Measurements from ENCODE around the gene FMNL2.

FMNL2 gene

GRCh38 chr2:152428800-152429582 is 94.0 kb downstream of the FMNL2 start:
- H3K4me1 ChIP-seq (ENCODE audit: low read length): no peaks in the 10 kb centered on the region
- TF ChIP-seq EZH2 (optimal IDR thresholded peaks at IDR 0.05; ENCODE audit: low read depth, low read length): no peak
- TF ChIP-seq CTCF (IDR thresholded peaks at IDR 0.05; ENCODE audit: low read length): no peak
- TF ChIP-seq EZH2phosphoT487 (IDR thresholded peaks at IDR 0.05; ENCODE audit: low read length): no peak
- H3K79me2 ChIP-seq (ENCODE audit: low read length): no peaks in the 10 kb centered on the region
- H3K9me2 ChIP-seq (replicated peaks; ENCODE audit: insufficient read depth, low read length): no peaks in the 10 kb centered on the region
- H2AFZ ChIP-seq (ENCODE audit: low read length): no peak overlapping the region
- no peak for DNase-seq
- no peak overlapping the region for H3K4me2 ChIP-seq (ENCODE audit: low read depth, low read length)
- no peaks in the 10 kb centered on the region for H4K20me1 ChIP-seq (ENCODE audit: insufficient read depth, low read length)
- no peaks in the 10 kb centered on the region for H3F3A ChIP-seq (ENCODE audit: insufficient read depth, low read length)
- H3K27me3 ChIP-seq (replicated peaks; ENCODE audit: insufficient read depth, low read length): no peaks in the 10 kb centered on the region
- H3K36me3 ChIP-seq (replicated peaks; ENCODE audit: insufficient read depth, low read length): no peaks in the 10 kb centered on the region
- H3K9ac ChIP-seq (ENCODE audit: low read length): no peak overlapping the region
- no peak overlapping the region for H3K4me3 ChIP-seq (ENCODE audit: low read length)
- no peak overlapping the region for H3K27ac ChIP-seq (ENCODE audit: low read length)
- H3K9me3 ChIP-seq (replicated peaks; ENCODE audit: insufficient read depth, low read length): no peaks in the 10 kb centered on the region

GRCh38 chr2:152430876-152431275 is 95.9 kb downstream of the FMNL2 start:
- Histone ChIP-seq H4K20me1 (ENCODE audit: insufficient read depth, low read length) (no peaks in the 10 kb centered on the region), H3K9me2 (replicated peaks; ENCODE audit: insufficient read depth, low read length) (no peaks in the 10 kb centered on the region), H3K36me3 (replicated peaks; ENCODE audit: insufficient read depth, low read length) (no peaks in the 10 kb centered on the region), H3K27ac (ENCODE audit: low read length) (no peak overlapping the region), H2AFZ (ENCODE audit: low read length) (no peak overlapping the region), H3K79me2 (ENCODE audit: low read length) (no peaks in the 10 kb centered on the region), H3F3A (ENCODE audit: insufficient read depth, low read length) (no peaks in the 10 kb centered on the region), H3K4me3 (ENCODE audit: low read length) (no peak overlapping the region), H3K9me3 (replicated peaks; ENCODE audit: insufficient read depth, low read length) (no peaks in the 10 kb centered on the region), H3K4me1 (ENCODE audit: low read length) (no peaks in the 10 kb centered on the region), H3K9ac (ENCODE audit: low read length) (no peak overlapping the region), H3K27me3 (replicated peaks; ENCODE audit: insufficient read depth, low read length) (no peaks in the 10 kb centered on the region), H3K4me2 (ENCODE audit: low read depth, low read length) (no peak overlapping the region)
- no peak for DNase-seq
- no peak for TF ChIP-seq CTCF (IDR thresholded peaks at IDR 0.05; ENCODE audit: low read length)
- TF ChIP-seq EZH2 (optimal IDR thresholded peaks at IDR 0.05; ENCODE audit: low read depth, low read length): no peak
- TF ChIP-seq EZH2phosphoT487 (IDR thresholded peaks at IDR 0.05; ENCODE audit: low read length): no peak

- Histone ChIP-seq H3K4me3 (ENCODE audit: low read length) (no peak overlapping the region), H3K4me1 (ENCODE audit: low read length) (no peaks in the 10 kb centered on the region), H3K36me3 (replicated peaks; ENCODE audit: insufficient read depth, low read length) (no peaks in the 10 kb centered on the region), H3K9me3 (replicated peaks; ENCODE audit: insufficient read depth, low read length) (no peaks in the 10 kb centered on the region), H2AFZ (ENCODE audit: low read length) (no peak overlapping the region), H3K27ac (ENCODE audit: low read length) (no peak overlapping the region), H3K4me2 (ENCODE audit: low read depth, low read length) (no peak overlapping the region), H3K9me2 (replicated peaks; ENCODE audit: insufficient read depth, low read length) (no peaks in the 10 kb centered on the region), H3K27me3 (replicated peaks; ENCODE audit: insufficient read depth, low read length) (no peaks in the 10 kb centered on the region), H3K9ac (ENCODE audit: low read length) (no peak overlapping the region), H4K20me1 (ENCODE audit: insufficient read depth, low read length) (no peaks in the 10 kb centered on the region), H3K79me2 (ENCODE audit: low read length) (no peaks in the 10 kb centered on the region), H3F3A (ENCODE audit: insufficient read depth, low read length) (no peaks in the 10 kb centered on the region)
- TF ChIP-seq EZH2 (optimal IDR thresholded peaks at IDR 0.05; ENCODE audit: low read depth, low read length): no peak
- TF ChIP-seq EZH2phosphoT487 (IDR thresholded peaks at IDR 0.05; ENCODE audit: low read length): no peak
- TF ChIP-seq CTCF (IDR thresholded peaks at IDR 0.05; ENCODE audit: low read length): no peak
- no peak for DNase-seq
Observed at GRCh38 chr2:152431370-152432098, 96.6 kb downstream of the FMNL2 start.

All from MM.1S (cell line).